WTC11 (cell line): Measurements from ENCODE around the gene CBX5. TPM values are rescaled to one million over a fixed set of nuclear protein-coding genes. Genes with fewer than 3 reads are reported as not detected.
A peak's percentile ranks its signal among the peaks of the same experiment; 100 is the strongest.

Experiments used
- ATAC-seq: fragments of 200-7000 bp; cut with Tn5 transposase; 2 replicates; pipeline ENCODE4 v1.10.0; 2021; ENCODE audit warnings: mild to moderate bottlenecking, moderate library complexity
- CTCF ChIA-PET: fragments of 300-600 bp; sonication (Branson Sonifier 250); formaldehyde crosslinking; loops from one replicate; lab custom pipeline; 2021; ENCODE audit warnings: antibody characterized with exemption; lab: Charles Lee
- POLR2A ChIA-PET: fragments of 350-600 bp; sonication (Branson Sonifier 250); formaldehyde crosslinking; loops from one replicate; lab custom pipeline; 2021; ENCODE audit warnings: antibody characterized with exemption; lab: Charles Lee
- DNase-seq: peaks from one replicate; pipeline ENCODE4 v3.0.0; 2021; ENCODE audit warnings: low spot score
- H3K27ac Mint-ChIP-seq: 2 replicates; pipeline ENCODE4 v1.8.0; 2021; ENCODE audit warnings: mixed read lengths
- H3K27me3 Mint-ChIP-seq: 2 replicates; pipeline ENCODE4 v1.8.0; 2021; ENCODE audit warnings: low read depth, mild to moderate bottlenecking, moderate library complexity, mixed read lengths
- H3K36me3 Mint-ChIP-seq: 2 replicates; pipeline ENCODE4 v1.8.0; 2021; ENCODE audit warnings: mixed read lengths
- H3K4me1 Mint-ChIP-seq: 2 replicates; pipeline ENCODE4 v1.8.0; 2022; ENCODE audit warnings: mixed read lengths
- H3K4me3 Mint-ChIP-seq: 2 replicates; pipeline ENCODE4 v1.8.0; 2021; ENCODE audit warnings: mild to moderate bottlenecking, moderate library complexity, mixed read lengths
- H3K9me3 Mint-ChIP-seq: 2 replicates; pipeline ENCODE4 v1.8.0; 2021; ENCODE audit warnings: mixed read lengths
- ATF6 ChIP-seq: sonication (generic); formaldehyde crosslinking; IDR thresholded peaks from 2 replicates; pipeline ENCODE4 v1.8.1; 2023; ENCODE audit warnings: mild to moderate bottlenecking, missing genetic modification reagents
- E2F5 ChIP-seq: sonication (generic); formaldehyde crosslinking; IDR thresholded peaks from 2 replicates; pipeline ENCODE4 v1.8.1; 2022; ENCODE audit warnings: mild to moderate bottlenecking, moderate library complexity, missing genetic modification reagents
- EMX1 ChIP-seq: fragments of 250-450 bp; sonication (Bioruptor Pico); IDR thresholded peaks from 2 replicates; pipeline ENCODE4 v1.8.0; 2021; ENCODE audit warnings: mild to moderate bottlenecking
- FOXJ3 ChIP-seq: sonication (generic); formaldehyde crosslinking; IDR thresholded peaks from 2 replicates; pipeline ENCODE4 v1.9.0; 2021; ENCODE audit warnings: missing genetic modification reagents, mild to moderate bottlenecking, borderline replicate concordance
- FOXK1 ChIP-seq: sonication (generic); formaldehyde crosslinking; IDR thresholded peaks from 2 replicates; pipeline ENCODE4 v1.8.0; 2022; ENCODE audit warnings: mild to moderate bottlenecking, moderate library complexity, missing genetic modification reagents
- GABPB1 ChIP-seq: sonication (generic); formaldehyde crosslinking; IDR thresholded peaks from 2 replicates; pipeline ENCODE4 v1.8.1; 2023; ENCODE audit warnings: mild to moderate bottlenecking, missing genetic modification reagents
- HMGXB4 ChIP-seq: sonication (generic); formaldehyde crosslinking; IDR thresholded peaks from 2 replicates; pipeline ENCODE4 v1.8.1; 2023; ENCODE audit warnings: mild to moderate bottlenecking, moderate library complexity, missing genetic modification reagents
- KAT7 ChIP-seq: sonication (generic); formaldehyde crosslinking; IDR thresholded peaks from 2 replicates; pipeline ENCODE4 v1.8.1; 2023; ENCODE audit warnings: missing genetic modification reagents, mild to moderate bottlenecking, borderline replicate concordance
- MAX ChIP-seq: sonication (generic); formaldehyde crosslinking; IDR thresholded peaks from 2 replicates; pipeline ENCODE4 v1.8.0; 2022; ENCODE audit warnings: mild to moderate bottlenecking, missing genetic modification reagents
- NFATC4 ChIP-seq: fragments of 250-450 bp; sonication (Bioruptor Pico); IDR thresholded peaks from 2 replicates; pipeline ENCODE4 v1.9.0; 2021; ENCODE audit warnings: mild to moderate bottlenecking
- SMAD4 ChIP-seq: sonication (generic); formaldehyde crosslinking; IDR thresholded peaks from 2 replicates; pipeline ENCODE4 v1.8.0; 2022; ENCODE audit warnings: mild to moderate bottlenecking, missing genetic modification reagents
- ZMAT4 ChIP-seq: fragments of 250-450 bp; sonication (Bioruptor Pico); IDR thresholded peaks from 2 replicates; pipeline ENCODE4 v1.9.0; 2021; ENCODE audit warnings: mild to moderate bottlenecking
- ZNF219 ChIP-seq: sonication (generic); formaldehyde crosslinking; IDR thresholded peaks from 2 replicates; pipeline ENCODE4 v1.8.0; 2023; ENCODE audit warnings: missing genetic modification reagents, mild to moderate bottlenecking, borderline replicate concordance
- ZNF532 ChIP-seq: fragments of 250-450 bp; sonication (Bioruptor Pico); IDR thresholded peaks from 2 replicates; pipeline ENCODE4 v1.9.0; 2021; ENCODE audit warnings: mild to moderate bottlenecking, borderline replicate concordance
- ZNF671 ChIP-seq: fragments of 250-450 bp; sonication (Bioruptor Pico); IDR thresholded peaks from 2 replicates; pipeline ENCODE4 v1.8.0; 2021; ENCODE audit warnings: mild to moderate bottlenecking
- total RNA-seq: library from RNA; stranded (reverse); gene quantifications from 3 replicates; pipeline ENCODE4 v1.2.3, GENCODE V29; 2021
- TF ChIP-seq, protein P1 (sequence below): sonication (generic); formaldehyde crosslinking; conservative IDR thresholded peaks from 2 replicates; pipeline ENCODE4 v1.8.1; 2023; ENCODE audit warnings: mild to moderate bottlenecking, low read depth, missing genetic modification reagents, moderate library complexity
- TF ChIP-seq, protein P2 (sequence below): sonication (generic); formaldehyde crosslinking; IDR thresholded peaks from 2 replicates; pipeline ENCODE4 v1.8.1; 2023; ENCODE audit warnings: mild to moderate bottlenecking, missing genetic modification reagents, moderate library complexity
- TF ChIP-seq, protein P3 (sequence below): sonication (generic); formaldehyde crosslinking; IDR thresholded peaks from 2 replicates; pipeline ENCODE4 v1.8.1; 2023; ENCODE audit warnings: mild to moderate bottlenecking, missing genetic modification reagents

Gene CBX5
- total RNA-seq, 1 experiment from 2014 or later, result 182 TPM

DNA sequence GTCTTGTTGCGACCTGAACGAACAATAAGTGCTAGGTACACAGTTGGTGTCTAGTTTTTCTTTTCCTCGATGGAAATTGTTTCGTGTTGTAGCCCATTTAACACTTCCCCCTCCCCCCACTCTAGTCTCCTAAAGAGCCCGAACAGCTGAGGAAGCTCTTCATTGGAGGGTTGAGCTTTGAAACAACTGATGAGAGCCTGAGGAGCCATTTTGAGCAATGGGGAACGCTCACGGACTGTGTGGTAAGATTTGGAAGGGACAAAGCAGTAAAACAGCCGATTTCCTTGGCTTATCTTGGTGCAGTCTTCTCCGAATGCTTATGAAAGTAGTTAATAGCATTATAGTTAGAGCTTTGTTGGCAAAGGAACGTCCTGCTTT, 1.3 kb upstream of the CBX5 start (continued):
- TF ChIP-seq NFATC4 (CRISPR knock-in tag) (0 out of 2 replicates have a peak, but pooled peaks have one; percentile 10), ZMAT4 (CRISPR knock-in tag) (peak; percentile 54; the same call in 1 of the 2 replicates)

DNA sequence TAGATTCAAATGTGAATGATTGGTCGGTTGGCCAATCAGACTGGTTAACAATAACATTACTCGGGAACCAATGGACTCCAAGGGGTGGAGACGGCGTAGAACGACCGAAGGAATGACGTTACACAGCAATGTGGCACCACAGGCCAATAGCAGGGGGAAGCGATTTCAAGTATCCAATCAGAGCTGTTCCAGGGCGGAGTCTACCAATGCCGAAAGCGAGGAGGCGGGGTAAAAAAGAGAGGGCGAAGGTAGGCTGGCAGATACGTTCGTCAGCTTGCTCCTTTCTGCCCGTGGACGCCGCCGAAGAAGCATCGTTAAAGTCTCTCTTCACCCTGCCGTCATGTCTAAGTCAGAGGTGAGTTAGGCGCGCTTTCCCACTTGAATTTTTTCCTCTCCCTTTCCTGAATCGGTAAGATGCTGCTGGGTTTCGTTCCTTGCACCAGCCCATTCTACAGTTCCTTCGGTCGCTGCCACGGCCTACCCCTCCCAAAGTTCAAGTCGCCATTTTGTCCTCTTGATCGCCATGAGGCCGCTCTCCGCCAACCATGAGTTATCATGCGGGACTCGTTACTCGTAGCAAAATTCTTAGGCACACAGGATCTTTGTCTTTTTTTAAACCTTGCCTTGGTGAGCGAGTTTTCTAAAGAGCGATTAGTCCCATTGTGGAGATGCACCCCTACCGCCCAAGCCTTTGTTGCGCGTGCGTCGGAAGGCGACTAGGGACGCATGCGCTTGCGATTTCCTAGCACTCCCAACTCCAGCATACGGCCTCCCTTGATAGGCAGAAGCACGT, 742 bp upstream of the CBX5 start, which contains the start of gene HNRNPA1:
TSS of gene HNRNPA1 (plus strand) at position 259 of the 793 bp plus-strand sequence. CDS start at position 341, 82 bp downstream.
- H3K4me3 Mint-ChIP-seq, result no peak within 1 kb of the TSS
- no peak within 1 kb of the TSS for H3K27ac Mint-ChIP-seq
- H3K4me1 Mint-ChIP-seq, result peaks cover 62% of the 10 kb centered on the region
- no peaks in the 10 kb centered on the region for H3K27me3 Mint-ChIP-seq
- ChIA-PET CTCF (interaction anchor here (0.5 to 2.6 kb wide), 14 partner anchors 11 to 98 kb away, joined by 3 to 23 read pairs (median 5); partner anchors contain the start of gene COPZ1), POLR2A (interaction anchor here (0.7 to 3.8 kb wide), 25 partner anchors 8 to 235 kb away, joined by 3 to 105 read pairs (median 5); partner anchors contain the start of genes COPZ1 and NFE2)
- H3K9me3 Mint-ChIP-seq, result no peaks in the 10 kb centered on the region
- DNase-seq, result peak; percentile 95
- ATAC-seq, result peak; percentile 89
- no peaks in the 10 kb centered on the region; the same call in none of the 2 replicates for H3K36me3 Mint-ChIP-seq
- TF ChIP-seq SMAD4 (CRISPR knock-in tag) (0 out of 2 replicates have a peak, but pooled peaks have one; percentile 27), FOXJ3 (CRISPR knock-in tag) (no peak), HMGXB4 (CRISPR knock-in tag) (no peak), EMX1 (CRISPR knock-in tag) (peak; percentile 94; the same call in 1 of the 2 replicates), ZNF532 (0 out of 2 replicates have a peak, but pooled peaks have one; percentile 36), ATF6 (CRISPR knock-in tag) (no peak), E2F5 (CRISPR knock-in tag) (no peak), GABPB1 (CRISPR knock-in tag) (peak; percentile 62; the same call in 1 of the 2 replicates), MAX (CRISPR knock-in tag) (peak; percentile 82), ZNF671 (CRISPR knock-in tag) (0 out of 2 replicates have a peak, but pooled peaks have one; percentile 59), FOXK1 (CRISPR knock-in tag) (peak; percentile 11; the same call in 1 of the 2 replicates), ZNF219 (CRISPR knock-in tag) (peak; percentile 17; the same call in 1 of the 2 replicates), KAT7 (peak; percentile 81; the same call in 1 of the 2 replicates)
- TF ChIP-seq, protein P1, sequence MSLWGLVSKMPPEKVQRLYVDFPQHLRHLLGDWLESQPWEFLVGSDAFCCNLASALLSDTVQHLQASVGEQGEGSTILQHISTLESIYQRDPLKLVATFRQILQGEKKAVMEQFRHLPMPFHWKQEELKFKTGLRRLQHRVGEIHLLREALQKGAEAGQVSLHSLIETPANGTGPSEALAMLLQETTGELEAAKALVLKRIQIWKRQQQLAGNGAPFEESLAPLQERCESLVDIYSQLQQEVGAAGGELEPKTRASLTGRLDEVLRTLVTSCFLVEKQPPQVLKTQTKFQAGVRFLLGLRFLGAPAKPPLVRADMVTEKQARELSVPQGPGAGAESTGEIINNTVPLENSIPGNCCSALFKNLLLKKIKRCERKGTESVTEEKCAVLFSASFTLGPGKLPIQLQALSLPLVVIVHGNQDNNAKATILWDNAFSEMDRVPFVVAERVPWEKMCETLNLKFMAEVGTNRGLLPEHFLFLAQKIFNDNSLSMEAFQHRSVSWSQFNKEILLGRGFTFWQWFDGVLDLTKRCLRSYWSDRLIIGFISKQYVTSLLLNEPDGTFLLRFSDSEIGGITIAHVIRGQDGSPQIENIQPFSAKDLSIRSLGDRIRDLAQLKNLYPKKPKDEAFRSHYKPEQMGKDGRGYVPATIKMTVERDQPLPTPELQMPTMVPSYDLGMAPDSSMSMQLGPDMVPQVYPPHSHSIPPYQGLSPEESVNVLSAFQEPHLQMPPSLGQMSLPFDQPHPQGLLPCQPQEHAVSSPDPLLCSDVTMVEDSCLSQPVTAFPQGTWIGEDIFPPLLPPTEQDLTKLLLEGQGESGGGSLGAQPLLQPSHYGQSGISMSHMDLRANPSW (CRISPR knock-in tag), result no peak
- TF ChIP-seq, protein P2, sequence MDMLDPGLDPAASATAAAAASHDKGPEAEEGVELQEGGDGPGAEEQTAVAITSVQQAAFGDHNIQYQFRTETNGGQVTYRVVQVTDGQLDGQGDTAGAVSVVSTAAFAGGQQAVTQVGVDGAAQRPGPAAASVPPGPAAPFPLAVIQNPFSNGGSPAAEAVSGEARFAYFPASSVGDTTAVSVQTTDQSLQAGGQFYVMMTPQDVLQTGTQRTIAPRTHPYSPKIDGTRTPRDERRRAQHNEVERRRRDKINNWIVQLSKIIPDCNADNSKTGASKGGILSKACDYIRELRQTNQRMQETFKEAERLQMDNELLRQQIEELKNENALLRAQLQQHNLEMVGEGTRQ (CRISPR knock-in tag), result 0 out of 2 replicates have a peak, but pooled peaks have one; percentile 37
- TF ChIP-seq, protein P3, sequence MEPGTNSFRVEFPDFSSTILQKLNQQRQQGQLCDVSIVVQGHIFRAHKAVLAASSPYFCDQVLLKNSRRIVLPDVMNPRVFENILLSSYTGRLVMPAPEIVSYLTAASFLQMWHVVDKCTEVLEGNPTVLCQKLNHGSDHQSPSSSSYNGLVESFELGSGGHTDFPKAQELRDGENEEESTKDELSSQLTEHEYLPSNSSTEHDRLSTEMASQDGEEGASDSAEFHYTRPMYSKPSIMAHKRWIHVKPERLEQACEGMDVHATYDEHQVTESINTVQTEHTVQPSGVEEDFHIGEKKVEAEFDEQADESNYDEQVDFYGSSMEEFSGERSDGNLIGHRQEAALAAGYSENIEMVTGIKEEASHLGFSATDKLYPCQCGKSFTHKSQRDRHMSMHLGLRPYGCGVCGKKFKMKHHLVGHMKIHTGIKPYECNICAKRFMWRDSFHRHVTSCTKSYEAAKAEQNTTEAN (CRISPR knock-in tag), result 0 out of 2 replicates have a peak, but pooled peaks have one; percentile 59
